ENCODE data around the gene PGK1.

DNA sequence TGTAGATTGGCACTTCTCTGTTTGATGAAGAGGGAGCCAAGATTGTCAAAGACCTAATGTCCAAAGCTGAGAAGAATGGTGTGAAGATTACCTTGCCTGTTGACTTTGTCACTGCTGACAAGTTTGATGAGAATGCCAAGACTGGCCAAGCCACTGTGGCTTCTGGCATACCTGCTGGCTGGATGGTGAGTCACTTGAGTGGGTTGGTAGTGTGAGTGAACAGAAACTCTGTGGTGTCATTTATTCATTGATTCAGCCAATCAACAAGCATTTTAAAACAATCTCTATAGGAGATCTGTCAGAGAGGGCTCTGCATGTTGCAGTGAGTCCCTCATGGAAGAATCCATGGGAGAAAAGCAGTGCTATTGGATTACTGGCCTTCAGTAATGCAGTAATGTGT lies 19.1 kb downstream of the PGK1 start:
- TF ChIP-seq MYC (IDR thresholded peaks at IDR 0.05; ENCODE audit: low read depth, low read length) = no peak
- TF ChIP-seq, protein P1, sequence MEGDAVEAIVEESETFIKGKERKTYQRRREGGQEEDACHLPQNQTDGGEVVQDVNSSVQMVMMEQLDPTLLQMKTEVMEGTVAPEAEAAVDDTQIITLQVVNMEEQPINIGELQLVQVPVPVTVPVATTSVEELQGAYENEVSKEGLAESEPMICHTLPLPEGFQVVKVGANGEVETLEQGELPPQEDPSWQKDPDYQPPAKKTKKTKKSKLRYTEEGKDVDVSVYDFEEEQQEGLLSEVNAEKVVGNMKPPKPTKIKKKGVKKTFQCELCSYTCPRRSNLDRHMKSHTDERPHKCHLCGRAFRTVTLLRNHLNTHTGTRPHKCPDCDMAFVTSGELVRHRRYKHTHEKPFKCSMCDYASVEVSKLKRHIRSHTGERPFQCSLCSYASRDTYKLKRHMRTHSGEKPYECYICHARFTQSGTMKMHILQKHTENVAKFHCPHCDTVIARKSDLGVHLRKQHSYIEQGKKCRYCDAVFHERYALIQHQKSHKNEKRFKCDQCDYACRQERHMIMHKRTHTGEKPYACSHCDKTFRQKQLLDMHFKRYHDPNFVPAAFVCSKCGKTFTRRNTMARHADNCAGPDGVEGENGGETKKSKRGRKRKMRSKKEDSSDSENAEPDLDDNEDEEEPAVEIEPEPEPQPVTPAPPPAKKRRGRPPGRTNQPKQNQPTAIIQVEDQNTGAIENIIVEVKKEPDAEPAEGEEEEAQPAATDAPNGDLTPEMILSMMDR (IDR thresholded peaks at IDR 0.05; ENCODE audit: extremely low read depth in 1 of 2, insufficient read depth in 1 of 2, low read depth in 1 of 2, low read length in 2 of 2) = no peak

Measured in endothelial cell of umbilical vein (primary cell).